Epithelial cell of proximal tubule (primary cell): Measurements from ENCODE around the gene HOXD13. TPM values are rescaled to one million over a fixed set of nuclear protein-coding genes. Genes with fewer than 3 reads are reported as not detected.

Experiments used
- DNase-seq: peaks from one replicate; pipeline ENCODE4 v3.0.0-alpha.2; 2011; ENCODE audit warnings: low read depth
- H3K4me3 ChIP-seq: 2 replicates; pipeline ENCODE4 v1.5.1; 2011; ENCODE audit warnings: low read depth, mild to moderate bottlenecking, low read length
- total RNA-seq: library from RNA; depleted of rRNA; stranded (reverse); fragments of >200 nt; gene quantifications from 2 replicates; pipeline ENCODE4 v1.2.3, GENCODE V29; 2015
- TF ChIP-seq, protein P1 (sequence below): conservative IDR thresholded peaks from 2 replicates; pipeline ENCODE4 v1.5.1; 2012; ENCODE audit warnings: low read depth, mild to moderate bottlenecking, low read length

HOXD13 gene
- total RNA-seq, 1 donor from 2014 or later: not detected

DNA sequence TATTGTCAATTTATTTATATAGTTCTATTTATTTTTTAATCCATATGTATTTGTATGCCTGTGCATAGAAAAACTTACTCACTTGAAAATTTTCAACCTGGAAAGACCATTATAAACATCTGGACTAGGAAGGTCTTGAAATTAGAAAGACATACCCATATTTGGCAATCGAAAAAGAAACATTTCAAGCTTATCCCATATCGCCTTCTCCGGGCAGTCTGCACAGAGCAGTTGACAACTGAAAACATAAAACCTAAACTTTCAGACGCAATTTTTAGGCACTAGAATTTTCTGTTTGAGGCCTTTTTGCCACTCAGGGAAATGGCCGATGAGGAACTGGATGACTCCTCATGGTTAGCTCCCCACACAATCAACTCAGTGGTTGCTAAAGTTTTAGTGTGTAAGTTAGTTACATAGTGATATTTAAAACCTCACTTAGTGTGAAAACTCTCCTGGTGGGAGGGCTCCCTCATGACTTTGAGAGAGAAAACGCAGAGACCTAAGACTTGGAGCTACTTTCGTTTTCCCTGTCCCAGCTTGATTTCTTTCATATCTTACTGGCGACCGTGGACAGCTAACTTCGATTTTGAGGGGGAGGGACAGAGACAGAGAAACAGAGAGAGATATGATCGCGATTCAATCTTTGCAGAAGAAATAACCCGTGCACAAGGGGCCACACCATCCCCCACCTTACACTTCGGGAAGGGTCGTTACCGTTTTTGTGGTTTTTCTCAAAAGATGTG is 3.9 kb downstream of the HOXD13 start:
- no peak for DNase-seq
- TF ChIP-seq, protein P1, sequence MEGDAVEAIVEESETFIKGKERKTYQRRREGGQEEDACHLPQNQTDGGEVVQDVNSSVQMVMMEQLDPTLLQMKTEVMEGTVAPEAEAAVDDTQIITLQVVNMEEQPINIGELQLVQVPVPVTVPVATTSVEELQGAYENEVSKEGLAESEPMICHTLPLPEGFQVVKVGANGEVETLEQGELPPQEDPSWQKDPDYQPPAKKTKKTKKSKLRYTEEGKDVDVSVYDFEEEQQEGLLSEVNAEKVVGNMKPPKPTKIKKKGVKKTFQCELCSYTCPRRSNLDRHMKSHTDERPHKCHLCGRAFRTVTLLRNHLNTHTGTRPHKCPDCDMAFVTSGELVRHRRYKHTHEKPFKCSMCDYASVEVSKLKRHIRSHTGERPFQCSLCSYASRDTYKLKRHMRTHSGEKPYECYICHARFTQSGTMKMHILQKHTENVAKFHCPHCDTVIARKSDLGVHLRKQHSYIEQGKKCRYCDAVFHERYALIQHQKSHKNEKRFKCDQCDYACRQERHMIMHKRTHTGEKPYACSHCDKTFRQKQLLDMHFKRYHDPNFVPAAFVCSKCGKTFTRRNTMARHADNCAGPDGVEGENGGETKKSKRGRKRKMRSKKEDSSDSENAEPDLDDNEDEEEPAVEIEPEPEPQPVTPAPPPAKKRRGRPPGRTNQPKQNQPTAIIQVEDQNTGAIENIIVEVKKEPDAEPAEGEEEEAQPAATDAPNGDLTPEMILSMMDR: no peak
- H3K4me3 ChIP-seq: peak overlapping the region; percentile 19

DNA sequence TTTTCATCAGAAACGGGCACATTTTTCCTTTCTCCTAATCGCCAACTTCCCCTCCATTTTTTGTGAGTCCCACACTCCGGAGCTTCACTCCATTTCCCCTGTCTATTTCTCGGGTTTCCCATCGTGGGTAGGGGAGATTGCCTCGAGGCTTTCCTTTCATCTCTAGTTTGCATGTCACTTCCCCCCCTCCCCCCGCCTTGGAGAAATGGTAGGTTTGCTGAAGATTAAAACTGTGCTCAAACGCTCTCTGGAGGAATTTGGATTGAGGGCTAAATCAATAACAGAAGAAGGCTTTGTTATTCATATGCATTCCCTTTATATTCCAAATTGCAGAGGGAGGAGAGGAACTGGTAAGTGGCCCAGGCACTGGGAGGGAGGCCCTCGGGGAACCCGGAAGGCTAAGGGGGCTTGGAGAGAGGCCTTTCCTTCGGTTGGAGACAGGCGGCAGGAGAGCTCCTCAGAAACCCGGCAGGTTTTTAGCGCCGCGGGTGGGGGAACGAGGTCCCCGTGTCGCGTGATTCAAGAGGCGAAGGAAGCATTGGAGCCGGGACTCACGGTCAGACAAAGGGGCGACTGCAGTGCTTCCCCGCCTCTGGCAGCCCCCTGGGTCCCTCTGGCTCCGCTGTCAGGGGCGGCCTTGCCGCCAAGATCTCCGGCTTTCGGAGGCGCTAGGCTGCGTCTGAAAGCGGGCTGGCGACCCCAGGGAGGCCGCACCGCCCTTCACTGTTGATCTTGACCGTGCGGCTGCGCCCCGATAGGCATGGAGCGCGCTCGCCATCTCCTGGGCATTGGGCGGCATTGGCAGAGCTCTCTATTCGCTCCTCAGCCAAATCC is 4.7 kb downstream of the HOXD13 start:
- TF ChIP-seq, protein P1: peak; percentile 79
- DNase-seq: no peak
- peak overlapping the region; percentile 49 for H3K4me3 ChIP-seq

DNA sequence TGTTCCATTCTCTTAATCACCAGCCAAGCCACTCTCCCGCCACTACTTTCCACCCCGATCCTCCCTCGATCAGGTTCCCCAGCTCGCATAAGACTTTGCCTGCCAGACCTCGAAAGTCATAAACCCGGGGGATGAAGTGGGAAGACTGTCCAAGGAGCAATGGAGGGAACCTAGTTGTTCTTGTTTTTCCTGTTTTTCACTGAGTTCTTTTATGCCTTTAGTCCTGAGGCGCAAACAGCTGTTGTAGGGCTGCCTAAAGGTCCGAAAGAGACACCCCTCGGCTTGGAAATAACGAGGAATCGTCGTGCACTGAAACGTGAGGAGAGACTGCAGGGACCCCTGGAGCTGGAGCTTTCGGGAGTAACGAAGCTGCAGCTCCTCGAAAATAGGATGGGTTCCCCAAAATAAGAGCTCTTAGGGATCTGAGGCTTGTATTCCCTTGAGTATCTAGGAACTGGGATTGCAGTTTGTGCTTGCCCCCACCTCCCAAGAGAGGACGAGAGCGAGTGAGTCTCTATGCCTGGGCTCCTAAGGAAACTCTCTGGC is 5.4 kb downstream of the HOXD13 start:
- H3K4me3 ChIP-seq: no peak overlapping the region
- no peak for DNase-seq
- TF ChIP-seq, protein P1: no peak

DNA sequence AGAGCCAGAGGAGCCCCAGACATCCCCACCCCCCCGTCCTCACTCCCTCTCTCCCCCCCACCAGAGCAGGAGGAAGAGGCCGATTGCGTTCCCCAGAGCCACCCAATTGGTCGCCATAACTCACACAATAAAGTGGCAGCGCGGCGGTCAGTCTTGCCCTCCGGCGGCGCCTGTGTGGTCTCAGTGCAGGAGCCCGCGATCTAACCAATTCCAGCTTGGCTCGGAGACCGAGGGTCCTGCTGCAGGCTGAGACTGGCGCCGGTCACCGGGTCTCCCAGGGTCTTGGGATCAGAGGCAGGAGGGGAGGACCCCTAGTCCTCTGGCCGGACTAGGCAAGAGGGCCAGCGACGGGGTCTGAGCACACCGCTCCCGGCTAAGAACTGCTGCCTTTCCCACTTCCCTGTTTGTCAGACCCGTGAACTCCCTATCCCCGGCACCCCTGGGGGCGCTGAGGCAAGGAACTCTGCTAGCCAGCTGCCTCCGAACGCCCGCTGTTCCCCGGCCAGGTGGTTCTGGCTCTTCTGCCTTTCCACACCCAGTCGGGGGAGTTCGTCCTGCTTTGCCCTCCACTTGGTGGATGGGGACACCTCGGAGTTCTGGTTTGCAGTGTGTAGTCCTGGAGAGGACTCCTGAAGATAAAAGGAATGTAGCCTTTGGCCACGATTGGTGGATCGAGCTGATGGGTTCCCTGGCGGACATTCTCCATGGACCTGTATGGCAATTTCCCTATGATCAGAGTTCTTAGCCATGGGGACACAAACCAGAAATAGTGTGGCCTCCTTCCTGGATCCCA is 6.0 kb downstream of the HOXD13 start:
- no peak for DNase-seq
- TF ChIP-seq, protein P1: no peak
- no peak overlapping the region for H3K4me3 ChIP-seq

DNA sequence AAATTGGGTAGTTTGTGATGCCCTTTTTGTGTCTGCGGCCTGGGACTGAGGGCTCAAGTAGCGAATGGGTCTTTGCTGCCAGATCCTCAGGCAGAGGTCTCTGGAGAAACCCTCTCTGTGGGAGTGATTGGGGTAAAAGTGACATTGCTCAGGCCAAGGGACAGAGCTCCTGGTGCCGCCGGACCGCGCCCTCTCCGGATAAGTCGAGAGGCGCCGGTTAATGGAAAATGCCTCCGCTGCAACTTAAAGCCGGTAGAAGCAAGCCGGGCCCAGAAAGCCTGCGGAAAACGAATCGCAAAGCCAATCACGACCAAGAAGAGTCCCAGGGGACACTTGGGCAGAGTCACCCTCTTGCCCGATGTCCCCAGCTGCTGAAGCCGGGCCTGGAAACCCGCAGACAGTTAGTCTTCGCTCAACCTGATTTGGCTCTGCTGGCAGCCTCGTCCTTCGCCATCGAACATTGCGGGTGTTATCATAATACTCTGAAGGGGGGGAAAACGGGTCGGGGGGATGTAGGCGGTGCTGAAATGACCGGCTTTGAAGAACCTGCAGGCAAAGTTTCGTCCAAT is 6.7 kb downstream of the HOXD13 start:
- no peak overlapping the region for H3K4me3 ChIP-seq
- no peak for DNase-seq
- TF ChIP-seq, protein P1: no peak

DNA sequence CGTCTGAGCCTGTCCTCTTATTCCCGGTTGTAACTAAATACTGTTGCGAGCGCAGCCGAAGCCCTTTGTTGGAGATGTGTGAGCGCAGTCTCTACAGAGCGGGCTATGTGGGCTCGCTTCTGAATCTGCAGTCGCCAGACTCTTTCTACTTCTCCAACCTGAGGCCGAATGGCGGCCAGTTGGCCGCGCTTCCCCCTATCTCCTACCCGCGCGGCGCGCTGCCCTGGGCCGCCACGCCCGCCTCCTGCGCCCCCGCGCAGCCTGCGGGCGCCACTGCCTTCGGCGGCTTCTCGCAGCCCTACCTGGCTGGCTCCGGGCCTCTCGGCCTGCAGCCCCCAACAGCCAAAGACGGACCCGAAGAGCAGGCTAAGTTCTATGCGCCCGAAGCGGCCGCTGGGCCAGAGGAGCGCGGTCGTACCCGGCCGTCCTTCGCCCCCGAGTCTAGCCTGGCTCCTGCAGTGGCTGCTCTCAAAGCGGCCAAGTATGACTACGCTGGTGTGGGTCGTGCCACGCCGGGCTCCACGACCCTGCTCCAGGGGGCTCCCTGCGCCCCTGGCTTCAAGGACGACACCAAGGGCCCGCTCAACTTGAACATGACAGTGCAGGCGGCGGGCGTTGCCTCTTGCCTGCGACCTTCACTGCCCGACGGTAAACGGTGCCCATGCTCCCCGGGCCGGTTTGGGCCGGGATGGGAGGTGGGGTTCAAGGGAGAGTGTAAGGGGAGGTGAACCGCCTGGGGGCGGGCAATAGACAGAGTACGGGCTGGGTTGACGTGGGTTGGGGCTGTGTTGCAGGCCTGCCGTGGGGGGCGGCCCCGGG is 7.4 kb downstream of the HOXD13 start, which contains the start of gene HOXD12:
Gene HOXD12, plus strand, starts transcription at position 68 of the 819 bp plus-strand sequence. Its CDS starts 7 bp downstream, at position 75.
- no peak within 1 kb of the TSS for H3K4me3 ChIP-seq
- DNase-seq: no peak
- TF ChIP-seq, protein P1: no peak
